IPS DF 6.9 (cell line): ENCODE results near the gene TMEM26.

Experiments
- DNase-seq: peaks from one replicate; pipeline ENCODE4 v3.0.0-alpha.2; 2013; ENCODE audit warnings: low read depth, low spot score
- H3K27ac ChIP-seq: one replicate; pipeline ENCODE4 v1.5.1; 2013; ENCODE audit warnings: low read length, control low read depth
- H3K27me3 ChIP-seq: 2 replicates; pipeline ENCODE4 v1.6.1; 2013; ENCODE audit warnings: mild to moderate bottlenecking, low read length; ENCODE audit not compliant: control insufficient read depth, insufficient read depth
- H3K36me3 ChIP-seq: 2 replicates; pipeline ENCODE4 v1.6.1; 2013; ENCODE audit warnings: low read length; ENCODE audit not compliant: control insufficient read depth, insufficient read depth
- H3K4me1 ChIP-seq: 2 replicates; pipeline ENCODE4 v1.6.1; 2013; ENCODE audit warnings: low read length; ENCODE audit not compliant: control insufficient read depth, insufficient read depth
- H3K4me3 ChIP-seq: 2 replicates; pipeline ENCODE4 v1.5.1; 2013; ENCODE audit warnings: mild to moderate bottlenecking, low read length
- H3K9me3 ChIP-seq: 2 replicates; pipeline ENCODE4 v1.6.1; 2013; ENCODE audit warnings: low read length, inconsistent platforms; ENCODE audit not compliant: control insufficient read depth, insufficient read depth
- WGBS: extraction: QIAGEN DNeasy Blood & Tissue Kit; methylation state at CpG from one replicate; pipeline ENCODE4 v1.1.7; 2013; ENCODE audit warnings: mixed read lengths, missing lambda C conversion rate; ENCODE audit not compliant: insufficient read length, insufficient coverage; 5-methylcytosine and 5-hydroxymethylcytosine counted together

Gene TMEM26

GRCh38 chr10:61376908-61377368, 76.2 kb downstream of the TMEM26 start:
- no peaks in the 10 kb centered on the region for H3K27me3 ChIP-seq
- no peaks in the 10 kb centered on the region for H3K4me1 ChIP-seq
- H3K36me3 ChIP-seq, result no peaks in the 10 kb centered on the region
- DNase-seq, result no peak
- H3K27ac ChIP-seq, result no peak overlapping the region
- no peaks in the 10 kb centered on the region for H3K9me3 ChIP-seq
- no peak overlapping the region for H3K4me3 ChIP-seq
- WGBS, result no CpG with 5 or more reads among the region's 23 CpGs

DNA sequence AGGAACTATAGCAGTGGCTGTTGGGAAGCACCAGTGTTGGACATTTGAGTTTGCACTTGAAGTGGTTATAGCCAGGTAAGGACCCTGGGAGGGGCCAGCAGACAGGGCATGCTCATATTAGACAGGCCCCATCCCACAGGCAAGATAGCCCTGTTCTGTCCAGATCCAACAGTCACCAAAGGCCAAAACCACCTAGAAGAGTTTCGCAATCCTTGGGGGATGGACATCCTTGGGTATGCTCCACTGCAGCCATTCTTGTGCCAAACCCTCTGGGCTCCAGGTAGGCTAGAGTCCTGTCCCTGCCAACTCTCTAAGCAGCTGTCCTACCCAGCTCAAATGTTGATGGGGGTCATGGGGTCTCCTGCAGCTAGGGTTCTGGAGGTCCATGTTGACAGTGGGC, 76.8 kb downstream of the TMEM26 start:
- Histone ChIP-seq H3K4me3 (no peak overlapping the region), H3K27ac (no peak overlapping the region), H3K9me3 (no peaks in the 10 kb centered on the region), H3K27me3 (no peaks in the 10 kb centered on the region), H3K36me3 (no peaks in the 10 kb centered on the region), H3K4me1 (no peaks in the 10 kb centered on the region)
- DNase-seq, result no peak
- no CpG with 5 or more reads among the region's 1 CpG for WGBS

DNA sequence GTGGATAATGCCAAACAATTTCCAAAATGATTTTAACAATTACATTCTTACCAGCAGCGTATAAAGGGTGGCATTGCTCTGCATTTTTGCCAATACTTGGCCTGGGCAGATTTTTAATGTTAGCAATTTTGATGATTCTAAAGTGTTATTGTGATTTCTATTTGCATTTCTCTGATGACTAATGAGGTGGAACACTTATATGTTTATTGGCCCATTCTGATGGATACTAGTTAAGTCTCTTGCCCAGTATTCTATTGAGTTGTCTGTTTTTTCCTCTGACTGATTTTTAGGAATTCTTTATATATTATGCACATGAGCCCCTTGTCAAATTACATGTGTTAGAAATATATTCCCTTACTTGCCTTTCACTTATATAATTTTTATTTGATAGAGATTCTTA, 86.8 kb downstream of the TMEM26 start:
- H3K27me3 ChIP-seq, result no peaks in the 10 kb centered on the region
- WGBS, result no CpG with 5 or more reads among the region's 1 CpG
- H3K4me3 ChIP-seq, result no peak overlapping the region

GRCh38 chr10:61364619-61365018, 88.6 kb downstream of the TMEM26 start:
- Histone ChIP-seq H3K4me3 (no peak overlapping the region), H3K36me3 (no peaks in the 10 kb centered on the region), H3K4me1 (no peaks in the 10 kb centered on the region), H3K27me3 (no peaks in the 10 kb centered on the region), H3K27ac (no peak overlapping the region), H3K9me3 (no peaks in the 10 kb centered on the region)
- no peak for DNase-seq
- 100% methylated on average over 2 of the region's 2 CpGs for WGBS

More for the DNA sequence above, 86.8 kb downstream of the TMEM26 start:
- Histone ChIP-seq H3K36me3 (no peaks in the 10 kb centered on the region), H3K27ac (no peak overlapping the region), H3K4me1 (no peaks in the 10 kb centered on the region), H3K9me3 (no peaks in the 10 kb centered on the region)
- no peak for DNase-seq

DNA sequence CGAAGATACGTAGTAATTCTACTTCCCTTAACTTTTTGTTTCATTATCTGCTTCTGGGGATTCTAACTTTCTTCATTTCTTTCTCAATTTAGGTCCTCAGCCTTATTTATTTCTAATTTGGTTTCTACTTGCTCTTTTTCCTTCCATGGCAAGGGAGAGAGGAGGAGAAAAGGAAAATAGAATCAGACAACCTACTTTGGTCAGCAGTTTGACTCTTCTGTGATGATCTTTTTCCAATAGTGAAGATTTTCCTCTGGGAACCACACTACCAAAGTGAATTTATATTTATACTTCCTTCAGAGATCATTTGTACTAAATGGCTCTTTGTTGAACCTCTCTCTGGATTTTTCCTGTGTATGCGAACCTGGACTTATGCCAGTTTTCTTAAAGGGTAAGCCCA, 90.2 kb downstream of the TMEM26 start:
- H3K4me1 ChIP-seq, result no peaks in the 10 kb centered on the region
- no peaks in the 10 kb centered on the region for H3K27me3 ChIP-seq
- no peak overlapping the region for H3K4me3 ChIP-seq
- H3K27ac ChIP-seq, result no peak overlapping the region
- no CpG with 5 or more reads among the region's 3 CpGs for WGBS
- DNase-seq, result no peak
- no peaks in the 10 kb centered on the region for H3K36me3 ChIP-seq
- no peaks in the 10 kb centered on the region for H3K9me3 ChIP-seq

DNA sequence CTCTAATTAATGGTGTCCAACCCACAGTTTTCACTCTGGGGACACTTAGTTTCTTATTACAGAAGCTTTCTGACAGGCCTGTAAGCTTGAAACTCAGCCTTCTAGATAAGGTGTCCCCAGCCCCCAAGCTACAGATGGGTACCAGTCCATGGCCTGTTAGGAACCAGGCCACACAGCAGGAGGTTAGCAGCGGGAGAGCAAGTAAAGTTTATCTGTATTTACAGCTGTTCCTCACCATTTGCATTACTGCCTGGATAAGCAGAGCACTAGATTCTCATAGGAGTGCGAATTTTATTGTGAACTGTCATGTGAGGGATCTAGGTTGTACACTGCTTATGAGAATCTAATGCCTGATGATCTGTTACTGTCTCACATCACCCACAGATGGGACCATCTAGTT, 93.7 kb downstream of the TMEM26 start:
- Histone ChIP-seq H3K9me3 (no peaks in the 10 kb centered on the region), H3K27me3 (no peaks in the 10 kb centered on the region), H3K27ac (no peak overlapping the region), H3K4me3 (no peak overlapping the region), H3K36me3 (no peaks in the 10 kb centered on the region), H3K4me1 (no peaks in the 10 kb centered on the region)
- no peak for DNase-seq
- WGBS, result no CpG with 5 or more reads among the region's 2 CpGs

DNA sequence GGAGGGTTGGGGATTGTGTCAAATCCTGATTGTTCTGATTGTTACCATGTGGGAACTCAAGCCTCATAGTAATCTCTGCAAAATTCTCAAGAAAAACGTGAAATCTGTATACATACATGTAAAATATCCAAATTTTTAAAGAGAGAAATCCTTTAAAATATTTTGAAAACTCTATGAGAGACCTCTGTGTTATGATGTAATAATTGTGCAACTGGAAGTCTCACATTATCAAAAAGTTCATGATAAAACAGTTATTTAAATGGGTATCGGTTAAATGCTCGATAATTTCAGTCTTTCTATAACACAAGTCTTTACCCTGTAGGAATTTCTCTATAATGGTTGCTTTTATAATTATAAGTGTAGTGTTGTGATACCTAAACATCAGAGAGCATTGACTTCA, 95.5 kb downstream of the TMEM26 start:
- WGBS, result no CpG with 5 or more reads among the region's 3 CpGs
- no peaks in the 10 kb centered on the region for H3K36me3 ChIP-seq

More for the DNA sequence above, 95.5 kb downstream of the TMEM26 start:
- Histone ChIP-seq H3K9me3 (no peaks in the 10 kb centered on the region), H3K4me1 (no peaks in the 10 kb centered on the region), H3K27ac (no peak overlapping the region), H3K4me3 (no peak overlapping the region), H3K27me3 (no peaks in the 10 kb centered on the region)
- no peak for DNase-seq
